ENCODE measurements around the gene NRP1.

NRP1 gene

DNA sequence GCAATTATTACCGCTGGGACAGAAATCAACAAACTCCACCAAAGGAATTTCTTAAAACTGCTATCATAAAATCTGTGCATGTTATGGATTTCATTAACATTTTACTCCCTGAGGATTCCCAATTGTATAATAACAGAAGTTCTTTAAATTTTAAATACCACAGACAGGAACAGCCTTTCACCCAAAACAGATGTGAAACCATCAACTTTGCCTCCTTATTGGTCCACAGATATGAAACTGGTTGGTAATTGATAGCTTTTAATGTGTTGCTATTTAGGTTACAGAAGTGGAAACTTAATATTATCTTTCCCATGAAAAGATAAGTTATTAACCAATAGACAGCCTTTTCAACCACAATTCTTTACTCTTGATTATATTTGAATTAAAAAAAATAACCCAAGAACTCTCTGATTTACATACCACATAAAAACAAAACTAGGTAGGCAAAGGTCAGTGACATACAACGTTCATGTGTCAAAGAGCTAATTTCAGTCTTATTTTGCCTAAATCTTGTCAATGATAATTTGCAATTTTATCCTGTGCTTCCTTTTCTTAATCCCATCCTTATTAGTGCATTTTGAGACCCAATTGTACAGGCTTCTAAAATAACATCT lies 90.0 kb downstream of the NRP1 start:
- TF ChIP-seq CREB1 (IDR thresholded peaks at IDR 0.05; ENCODE audit: low read depth) (no peak), ZBTB7A (IDR thresholded peaks at IDR 0.05; ENCODE audit: low read depth) (no peak), MAX (IDR thresholded peaks at IDR 0.05) (no peak)

- TF ChIP-seq ZBTB7A (IDR thresholded peaks at IDR 0.05; ENCODE audit: low read depth) (no peak), TAF1 (IDR thresholded peaks at IDR 0.05; ENCODE audit: low read depth) (no peak), CREB1 (IDR thresholded peaks at IDR 0.05; ENCODE audit: low read depth) (no peak), FOXM1 (IDR thresholded peaks at IDR 0.05; ENCODE audit: borderline replicate concordance, low read depth) (no peak), YY1 (IDR thresholded peaks at IDR 0.05; ENCODE audit: low read depth) (no peak)
- TF ChIP-seq, protein P1, sequence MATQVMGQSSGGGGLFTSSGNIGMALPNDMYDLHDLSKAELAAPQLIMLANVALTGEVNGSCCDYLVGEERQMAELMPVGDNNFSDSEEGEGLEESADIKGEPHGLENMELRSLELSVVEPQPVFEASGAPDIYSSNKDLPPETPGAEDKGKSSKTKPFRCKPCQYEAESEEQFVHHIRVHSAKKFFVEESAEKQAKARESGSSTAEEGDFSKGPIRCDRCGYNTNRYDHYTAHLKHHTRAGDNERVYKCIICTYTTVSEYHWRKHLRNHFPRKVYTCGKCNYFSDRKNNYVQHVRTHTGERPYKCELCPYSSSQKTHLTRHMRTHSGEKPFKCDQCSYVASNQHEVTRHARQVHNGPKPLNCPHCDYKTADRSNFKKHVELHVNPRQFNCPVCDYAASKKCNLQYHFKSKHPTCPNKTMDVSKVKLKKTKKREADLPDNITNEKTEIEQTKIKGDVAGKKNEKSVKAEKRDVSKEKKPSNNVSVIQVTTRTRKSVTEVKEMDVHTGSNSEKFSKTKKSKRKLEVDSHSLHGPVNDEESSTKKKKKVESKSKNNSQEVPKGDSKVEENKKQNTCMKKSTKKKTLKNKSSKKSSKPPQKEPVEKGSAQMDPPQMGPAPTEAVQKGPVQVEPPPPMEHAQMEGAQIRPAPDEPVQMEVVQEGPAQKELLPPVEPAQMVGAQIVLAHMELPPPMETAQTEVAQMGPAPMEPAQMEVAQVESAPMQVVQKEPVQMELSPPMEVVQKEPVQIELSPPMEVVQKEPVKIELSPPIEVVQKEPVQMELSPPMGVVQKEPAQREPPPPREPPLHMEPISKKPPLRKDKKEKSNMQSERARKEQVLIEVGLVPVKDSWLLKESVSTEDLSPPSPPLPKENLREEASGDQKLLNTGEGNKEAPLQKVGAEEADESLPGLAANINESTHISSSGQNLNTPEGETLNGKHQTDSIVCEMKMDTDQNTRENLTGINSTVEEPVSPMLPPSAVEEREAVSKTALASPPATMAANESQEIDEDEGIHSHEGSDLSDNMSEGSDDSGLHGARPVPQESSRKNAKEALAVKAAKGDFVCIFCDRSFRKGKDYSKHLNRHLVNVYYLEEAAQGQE (IDR thresholded peaks at IDR 0.05; ENCODE audit: low read depth), result no peak
Observed at GRCh38 chr10:33243703-33244102, 90.8 kb downstream of the NRP1 start.

DNA sequence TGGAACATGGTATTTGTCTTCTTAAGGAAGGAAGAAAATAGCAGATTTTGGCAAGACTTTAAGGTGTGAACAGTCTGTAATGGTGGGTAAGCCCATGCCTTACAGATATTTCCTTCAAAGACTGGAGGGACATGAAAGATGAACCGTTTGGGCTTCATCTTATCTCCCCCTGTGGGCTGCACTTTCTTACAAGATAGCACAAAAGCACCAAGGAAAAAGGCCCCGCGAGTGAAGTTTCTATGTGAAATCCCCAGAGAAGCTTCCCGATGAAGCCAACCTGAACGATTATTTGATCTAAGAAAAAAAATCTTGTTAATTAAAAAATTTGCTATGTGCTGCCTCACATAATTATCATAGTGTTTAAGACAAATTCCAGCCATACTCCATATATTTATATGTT lies 91.5 kb downstream of the NRP1 start:
- TF ChIP-seq CREB1 (IDR thresholded peaks at IDR 0.05; ENCODE audit: low read depth), result no peak
- TF ChIP-seq RAD21 (IDR thresholded peaks at IDR 0.05; ENCODE audit: low read depth), result no peak
- no peak for TF ChIP-seq EGR1 (IDR thresholded peaks at IDR 0.05)

GRCh38 chr10:33241351-33241750 lies 93.1 kb downstream of the NRP1 start:
- TF ChIP-seq YY1 (IDR thresholded peaks at IDR 0.05; ENCODE audit: low read depth), result no peak
- no peak for TF ChIP-seq EP300 (IDR thresholded peaks at IDR 0.05; ENCODE audit: borderline replicate concordance)
- TF ChIP-seq, protein P1 (IDR thresholded peaks at IDR 0.05; ENCODE audit: low read depth), result no peak
- TF ChIP-seq USF1 (IDR thresholded peaks at IDR 0.05), result no peak
- TF ChIP-seq TAF1 (IDR thresholded peaks at IDR 0.05; ENCODE audit: low read depth), result no peak

DNA sequence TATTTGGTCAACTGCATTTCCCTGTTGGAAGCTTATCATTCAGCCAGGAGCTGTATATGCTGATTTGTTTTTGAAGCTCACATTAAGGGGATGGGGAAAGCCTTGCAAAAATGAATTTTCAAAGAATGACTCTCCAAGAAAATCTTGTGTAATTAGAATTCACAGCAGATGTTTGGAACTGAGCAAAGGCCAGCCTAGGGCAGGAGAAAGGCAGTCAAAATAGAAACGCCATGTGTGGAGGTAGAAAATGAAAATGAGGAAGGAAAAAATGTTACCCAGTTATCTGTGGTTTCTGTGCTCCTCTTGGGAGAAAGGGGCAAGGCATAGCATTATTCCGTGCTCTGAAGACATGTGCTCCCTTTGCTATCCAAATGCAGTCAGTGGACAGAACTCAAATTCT lies 93.5 kb downstream of the NRP1 start:
- no peak for TF ChIP-seq NFIC (IDR thresholded peaks at IDR 0.05)
- TF ChIP-seq USF1 (IDR thresholded peaks at IDR 0.05), result no peak
- no peak for TF ChIP-seq CREB1 (IDR thresholded peaks at IDR 0.05; ENCODE audit: low read depth)
- TF ChIP-seq TAF1 (IDR thresholded peaks at IDR 0.05; ENCODE audit: low read depth), result no peak
- no peak for TF ChIP-seq YY1 (IDR thresholded peaks at IDR 0.05; ENCODE audit: low read depth)
- no peak for TF ChIP-seq ZBTB7A (IDR thresholded peaks at IDR 0.05; ENCODE audit: low read depth)
- no peak for TF ChIP-seq FOXM1 (IDR thresholded peaks at IDR 0.05; ENCODE audit: borderline replicate concordance, low read depth)
- no peak for TF ChIP-seq RAD21 (IDR thresholded peaks at IDR 0.05; ENCODE audit: low read depth)
- TF ChIP-seq MAX (IDR thresholded peaks at IDR 0.05), result no peak
- no peak for TF ChIP-seq EGR1 (IDR thresholded peaks at IDR 0.05)
- TF ChIP-seq EP300 (IDR thresholded peaks at IDR 0.05; ENCODE audit: borderline replicate concordance), result no peak
- no peak for TF ChIP-seq TEAD4 (IDR thresholded peaks at IDR 0.05)
- no peak for TF ChIP-seq CEBPB (IDR thresholded peaks at IDR 0.05)
- TF ChIP-seq, protein P1 (IDR thresholded peaks at IDR 0.05; ENCODE audit: low read depth), result no peak
